ENCODE measurements around the gene SRGAP3. TPM values are rescaled to one million over a fixed set of nuclear protein-coding genes. Genes with fewer than 3 reads are reported as not detected.

Gene SRGAP3
- total and polyA plus RNA-seq, 2 experiments from 2014 or later, result 7.4 to 8.3 TPM

- Histone ChIP-seq H3K36me3 (replicated peaks; ENCODE audit: insufficient read depth, low read depth) (no peaks in the 10 kb centered on the region), H3K4me1 (ENCODE audit: insufficient read depth) (peaks cover 18% of the 10 kb centered on the region), H3K9me3 (ENCODE audit: low read depth) (no peaks in the 10 kb centered on the region), H3K27ac (no peak overlapping the region), H2AFZ (no peak overlapping the region), H3K79me2 (no peaks in the 10 kb centered on the region), H4K20me1 (ENCODE audit: insufficient read depth, poor library complexity, severe bottlenecking) (no peaks in the 10 kb centered on the region), H3K4me2 (no peak overlapping the region), H3K9me2 (replicated peaks; ENCODE audit: insufficient read depth) (no peaks in the 10 kb centered on the region), H3K4me3 (no peak overlapping the region), H3K27me3 (no peaks in the 10 kb centered on the region)
- TF ChIP-seq CTCF (IDR thresholded peaks at IDR 0.05; ENCODE audit: poor library complexity), result no peak
- no peak for TF ChIP-seq EZH2phosphoT487 (IDR thresholded peaks at IDR 0.05; ENCODE audit: low read depth, severe bottlenecking, unreplicated experiment)
- TF ChIP-seq EZH2 (IDR thresholded peaks at IDR 0.05; ENCODE audit: borderline replicate concordance), result no peak
- no peak for DNase-seq (ENCODE audit: low spot score)
- WGBS (ENCODE audit: low lambda C conversion rate, missing lambda C conversion rate), result 54% methylated on average over 8 of the region's 8 CpGs
These were observed 118.8 kb downstream of the SRGAP3 start for GRCh38 chr3:9130345-9131305.

- Histone ChIP-seq H3K27ac (no peak overlapping the region), H3K36me3 (replicated peaks; ENCODE audit: insufficient read depth, low read depth) (no peaks in the 10 kb centered on the region), H2AFZ (no peak overlapping the region), H3K4me3 (no peak overlapping the region), H3K4me1 (ENCODE audit: insufficient read depth) (peaks cover 18% of the 10 kb centered on the region), H3K79me2 (no peaks in the 10 kb centered on the region), H3K4me2 (no peak overlapping the region), H3K27me3 (no peaks in the 10 kb centered on the region), H3K9me3 (ENCODE audit: low read depth) (no peaks in the 10 kb centered on the region), H3K9me2 (replicated peaks; ENCODE audit: insufficient read depth) (no peaks in the 10 kb centered on the region), H4K20me1 (ENCODE audit: insufficient read depth, poor library complexity, severe bottlenecking) (no peaks in the 10 kb centered on the region)
- TF ChIP-seq EZH2phosphoT487 (IDR thresholded peaks at IDR 0.05; ENCODE audit: low read depth, severe bottlenecking, unreplicated experiment) (no peak), EZH2 (IDR thresholded peaks at IDR 0.05; ENCODE audit: borderline replicate concordance) (no peak), CTCF (IDR thresholded peaks at IDR 0.05; ENCODE audit: poor library complexity) (no peak)
- DNase-seq (ENCODE audit: low spot score), result no peak
- 65% methylated on average over 2 of the region's 2 CpGs for whole genome bisulfite sequencing (ENCODE audit: low lambda C conversion rate, missing lambda C conversion rate)
These were observed 120.1 kb downstream of the SRGAP3 start for GRCh38 chr3:9129365-9129764.

- Histone ChIP-seq H3K4me3 (no peak overlapping the region), H3K27me3 (no peaks in the 10 kb centered on the region), H3K36me3 (replicated peaks; ENCODE audit: insufficient read depth, low read depth) (no peaks in the 10 kb centered on the region), H3K9me2 (replicated peaks; ENCODE audit: insufficient read depth) (no peaks in the 10 kb centered on the region), H3K27ac (no peak overlapping the region), H3K79me2 (no peaks in the 10 kb centered on the region), H3K4me1 (ENCODE audit: insufficient read depth) (peaks cover 3% of the 10 kb centered on the region), H4K20me1 (ENCODE audit: insufficient read depth, poor library complexity, severe bottlenecking) (no peaks in the 10 kb centered on the region), H3K9me3 (ENCODE audit: low read depth) (no peaks in the 10 kb centered on the region), H2AFZ (no peak overlapping the region), H3K4me2 (no peak overlapping the region)
- no peak for DNase-seq (ENCODE audit: low spot score)
- TF ChIP-seq EZH2 (IDR thresholded peaks at IDR 0.05; ENCODE audit: borderline replicate concordance) (no peak), EZH2phosphoT487 (IDR thresholded peaks at IDR 0.05; ENCODE audit: low read depth, severe bottlenecking, unreplicated experiment) (no peak), CTCF (IDR thresholded peaks at IDR 0.05; ENCODE audit: poor library complexity) (no peak)
- WGBS (ENCODE audit: low lambda C conversion rate, missing lambda C conversion rate), result 54% methylated on average over 7 of the region's 7 CpGs
These were observed 124.0 kb downstream of the SRGAP3 start for GRCh38 chr3:9125278-9125951.

All from hepatocyte (in vitro differentiated cells).